Body of pancreas (tissue), 4 donors: ENCODE measurements around the gene CSMD2.

Experiments used
- CTCF ChIP-seq, 7 experiments: fragments of 450-650 bp in 4 of 7; fragments of 200-600 bp in 3 of 7; sonication (generic) in 3 of 7; IDR thresholded peaks; one replicate each; pipeline ENCODE4 v1.5.1; 2016 to 2019; ENCODE audit warnings: antibody characterized with exemption in 7 of 7
- POLR2A ChIP-seq, 3 donors: fragments of 450-650 bp; IDR thresholded peaks; one replicate each; pipeline ENCODE4 v1.6.1; 2016; ENCODE audit warnings: antibody characterized with exemption in 3 of 3, mild to moderate bottlenecking in 2 of 3

DNA sequence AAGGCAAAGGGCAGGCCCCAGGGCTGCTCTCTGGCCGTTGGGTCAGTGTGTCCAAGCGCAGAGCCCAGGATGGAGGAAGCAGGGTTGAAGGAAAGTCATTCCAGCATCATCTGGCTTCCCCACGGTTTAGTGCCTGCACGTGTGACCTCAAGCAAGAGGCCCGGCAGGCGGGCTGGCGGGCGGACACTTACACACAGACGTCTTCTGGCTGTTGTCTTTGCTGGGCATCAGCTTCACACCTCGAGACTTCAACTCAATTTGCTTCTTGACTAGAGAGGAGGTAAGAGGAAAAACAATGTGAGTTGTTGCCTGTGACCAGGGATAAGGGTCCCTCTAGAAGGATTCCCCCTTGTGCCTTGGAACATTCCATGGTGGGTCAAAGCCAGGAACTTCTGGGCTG, 339.5 kb downstream of the CSMD2 start:
- TF ChIP-seq CTCF (IDR thresholded peaks at IDR 0.05) (no peak), POLR2A (IDR thresholded peaks at IDR 0.05) (no peak)
